B cell (primary cell): ENCODE measurements around the gene FABP2. TPM values are rescaled to one million over a fixed set of nuclear protein-coding genes. Genes with fewer than 3 reads are reported as not detected.
"Not testable (repeated sequence)": the region's sequence is repeated elsewhere in the genome, so short reads cannot be mapped to it uniquely, and the experiment has no call there.

Experiments used
- ATAC-seq: fragments of 200-7000 bp; cut with Tn5 transposase; one replicate; pipeline ENCODE4 v1.10.0; 2021; ENCODE audit warnings: low read depth, mild to moderate bottlenecking, moderate number of reproducible peaks, moderate library complexity
- CTCF ChIA-PET: fragments of 350-600 bp; sonication (Branson Sonifier 250); formaldehyde crosslinking; loops from one replicate; lab custom pipeline; 2021; ENCODE audit warnings: antibody characterized with exemption, inconsistent platforms; lab: Charles Lee
- POLR2A ChIA-PET: fragments of 350-600 bp; sonication (Branson Sonifier 250); formaldehyde crosslinking; loops from one replicate; lab custom pipeline; 2021; ENCODE audit warnings: antibody characterized with exemption; lab: Charles Lee
- DNase-seq: peaks from one replicate; pipeline ENCODE4 v3.0.0; 2013
- H2AFZ ChIP-seq: 2 replicates; pipeline ENCODE4 v1.6.1; 2012; ENCODE audit warnings: mild to moderate bottlenecking, low read depth, low read length; ENCODE audit not compliant: insufficient read depth, poor library complexity, severe bottlenecking
- H3K27ac ChIP-seq, 2 donors: 1 replicate in 1 of 2; 2 replicates in 1 of 2; pipeline ENCODE4 v1.5.1; 2012 to 2013; ENCODE audit warnings: low read length in 2 of 2, mild to moderate bottlenecking in 2 of 2, moderate library complexity in 1 of 2
- H3K27me3 ChIP-seq, 4 experiments: fragments of 200-600 bp in 1 of 4; sonication (generic) in 1 of 4; replicated peaks in 1 of 4; 1 replicate in 2 of 4; 2 replicates in 2 of 4; pipeline versions ENCODE4 v1.6.1 to v1.7.0; 2013 to 2016; ENCODE audit warnings: low read length in 3 of 4, mild to moderate bottlenecking in 2 of 4, mixed read lengths in 1 of 4, moderate library complexity in 1 of 4; ENCODE audit not compliant: insufficient read depth in 4 of 4, control insufficient read depth in 3 of 4; ENCODE audit errors: control extremely low read depth in 1 of 4
- H3K36me3 ChIP-seq, 2 experiments: replicated peaks in 1 of 2; 1 replicate in 1 of 2; 2 replicates in 1 of 2; pipeline versions ENCODE4 v1.6.1 to v1.7.1; 2013; ENCODE audit warnings: low read length in 1 of 2; ENCODE audit not compliant: insufficient read depth in 2 of 2, control insufficient read depth in 1 of 2; ENCODE audit errors: control extremely low read depth in 1 of 2, extremely low read depth in 1 of 2
- H3K4me1 ChIP-seq, 2 donors: fragments of 200-600 bp in 1 of 2; sonication (generic) in 1 of 2; 1 replicate in 1 of 2; 2 replicates in 1 of 2; pipeline versions ENCODE4 v1.5.1 to v1.6.1; 2013 to 2017; ENCODE audit warnings: low read length in 2 of 2; ENCODE audit not compliant: control insufficient read depth in 2 of 2, insufficient read depth in 2 of 2
- H3K4me2 ChIP-seq: replicated peaks from 2 replicates; pipeline ENCODE3; 2012; ENCODE audit warnings: mild to moderate bottlenecking, low read depth, low read length; ENCODE audit not compliant: poor library complexity, severe bottlenecking
- H3K4me3 ChIP-seq, 5 experiments: fragments of 200-600 bp in 1 of 5; sonication (generic) in 1 of 5; 1 replicate in 3 of 5; 2 replicates in 2 of 5; pipeline versions ENCODE4 v1.5.1 to v1.7.0; 2011 to 2016; ENCODE audit warnings: low read length in 4 of 5, mild to moderate bottlenecking in 4 of 5, low read depth in 2 of 5, control low read depth in 1 of 5, moderate library complexity in 1 of 5; ENCODE audit not compliant: insufficient read depth in 1 of 5; ENCODE audit errors: control extremely low read depth in 1 of 5, extremely low read depth in 1 of 5
- H3K79me2 ChIP-seq: fragments of 200-600 bp; sonication (generic); one replicate; pipeline ENCODE4 v1.6.0; 2016; ENCODE audit warnings: low read length; ENCODE audit not compliant: control insufficient read depth, insufficient read depth
- H3K9ac ChIP-seq: fragments of 200-600 bp; sonication (generic); 2 replicates; pipeline ENCODE4 v1.6.1; 2017; ENCODE audit warnings: mild to moderate bottlenecking, low read length, moderate library complexity
- H3K9me3 ChIP-seq, 3 donors: one replicate each; pipeline versions ENCODE4 v1.6.1 to v1.7.1; 2013; ENCODE audit warnings: low read length in 2 of 3; ENCODE audit not compliant: control insufficient read depth in 2 of 3, insufficient read depth in 1 of 3; ENCODE audit errors: control extremely low read depth in 1 of 3
- H4K20me1 ChIP-seq: 2 replicates; pipeline ENCODE4 v1.6.0; 2012; ENCODE audit warnings: mild to moderate bottlenecking, low read length; ENCODE audit not compliant: insufficient read depth, control insufficient read depth, poor library complexity, severe bottlenecking
- H3K27ac Mint-ChIP-seq: one replicate; pipeline ENCODE4 v1.8.0; 2021; ENCODE audit warnings: mixed read lengths
- H3K27me3 Mint-ChIP-seq: one replicate; pipeline ENCODE4 v1.8.0; 2021; ENCODE audit warnings: mixed read lengths
- H3K4me1 Mint-ChIP-seq: one replicate; pipeline ENCODE4 v1.8.0; 2021; ENCODE audit warnings: mixed read lengths
- H3K4me3 Mint-ChIP-seq: one replicate; pipeline ENCODE4 v1.8.0; 2021; ENCODE audit warnings: mixed read lengths
- H3K9me3 Mint-ChIP-seq: one replicate; pipeline ENCODE4 v1.8.0; 2022; ENCODE audit warnings: mixed read lengths; ENCODE audit not compliant: insufficient read depth
- WGBS: methylation state at CpG from one replicate; pipeline ENCODE4 v1.1.5; 2013; ENCODE audit warnings: missing lambda C conversion rate; ENCODE audit not compliant: insufficient coverage; 5-methylcytosine and 5-hydroxymethylcytosine counted together
- intact Hi-C: fragments of 100-400 bp; cut with micrococcal nuclease; formaldehyde crosslinking; loops from one replicate; pipeline ENCODE4 v1.10.0; 2022
- polyA plus RNA-seq: library from polyadenylated mRNA; depleted of rRNA; stranded (reverse); fragments of >200 nt; gene quantifications from 2 replicates; pipeline ENCODE4 v1.2.3, GENCODE V29; 2012
- total RNA-seq, 2 donors: library from RNA; stranded (reverse); fragments of 120-200 nt in 1 of 2; gene quantifications; 1 replicate in 1 of 2; 2 replicates in 1 of 2; pipeline versions ENCODE4 v1.2.3 to v1.2.4, GENCODE V29; 2013 to 2022

Gene FABP2
- total and polyA plus RNA-seq, 2 donors (not counting 1 experiment from before 2014, with no cell fraction given), result not detected

DNA sequence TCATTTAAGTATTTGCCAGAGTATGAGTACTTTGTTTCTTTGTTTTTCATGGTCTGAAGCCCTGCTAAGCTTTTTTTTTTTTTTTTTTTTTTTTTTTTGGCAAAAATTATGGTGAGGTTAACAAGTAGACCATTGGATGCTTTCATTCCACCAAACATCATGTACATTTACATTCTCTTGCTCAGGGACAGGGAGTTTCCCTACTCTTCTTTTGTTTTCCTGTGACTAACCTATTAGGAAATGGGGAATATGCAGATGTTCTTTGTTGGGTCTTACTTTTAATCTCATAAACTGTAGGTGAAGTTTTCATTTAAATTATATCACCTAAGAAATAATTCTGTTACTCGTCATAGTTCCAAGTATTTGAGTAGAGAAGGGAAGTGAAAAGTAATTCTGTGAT lies 26.2 kb upstream of the FABP2 start:
- H3K79me2 ChIP-seq, H3K27ac Mint-ChIP-seq, H2AFZ ChIP-seq, H3K27me3 Mint-ChIP-seq, DNase-seq, H3K27me3 ChIP-seq, H3K36me3 ChIP-seq, H3K4me3 ChIP-seq, intact Hi-C loops, H3K4me1 Mint-ChIP-seq, H4K20me1 ChIP-seq, H3K4me1 ChIP-seq, H3K4me2 ChIP-seq, ATAC-seq, H3K9ac ChIP-seq, CTCF ChIA-PET, H3K9me3 ChIP-seq, H3K9me3 Mint-ChIP-seq, H3K27ac ChIP-seq, POLR2A ChIA-PET, H3K4me3 Mint-ChIP-seq: not testable (repeated sequence)
- WGBS, result no CpG with 5 or more reads among the region's 1 CpG

DNA sequence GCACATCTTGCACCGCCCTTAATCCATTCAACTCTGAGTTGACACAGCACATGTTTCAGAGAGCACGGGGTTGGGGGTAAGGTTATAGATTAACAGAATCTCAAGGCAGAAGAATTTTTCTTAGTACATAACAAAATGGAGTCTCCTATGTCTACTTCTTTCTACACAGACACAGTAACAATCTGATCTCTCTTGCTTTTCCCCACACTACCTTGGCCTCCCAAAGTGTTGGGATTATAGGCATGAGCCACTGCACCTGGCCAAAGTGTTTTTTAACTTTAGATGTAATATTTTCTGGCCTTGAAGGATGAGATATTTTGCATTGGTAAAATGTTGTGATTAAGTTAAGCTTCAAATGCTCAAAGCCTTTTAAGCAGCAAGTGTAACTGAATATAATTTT lies 21.4 kb upstream of the FABP2 start:
- H3K4me3 Mint-ChIP-seq, H3K4me2 ChIP-seq, H3K27me3 Mint-ChIP-seq, H3K27ac Mint-ChIP-seq, H3K4me1 Mint-ChIP-seq, ATAC-seq, POLR2A ChIA-PET, H3K36me3 ChIP-seq, H3K27ac ChIP-seq, H3K4me3 ChIP-seq, H3K27me3 ChIP-seq, H3K9me3 Mint-ChIP-seq, H2AFZ ChIP-seq, H4K20me1 ChIP-seq, H3K79me2 ChIP-seq, H3K9ac ChIP-seq, CTCF ChIA-PET, H3K9me3 ChIP-seq, H3K4me1 ChIP-seq, intact Hi-C loops, DNase-seq: not testable (repeated sequence)
- no CpG with 5 or more reads among the region's 2 CpGs for WGBS

DNA sequence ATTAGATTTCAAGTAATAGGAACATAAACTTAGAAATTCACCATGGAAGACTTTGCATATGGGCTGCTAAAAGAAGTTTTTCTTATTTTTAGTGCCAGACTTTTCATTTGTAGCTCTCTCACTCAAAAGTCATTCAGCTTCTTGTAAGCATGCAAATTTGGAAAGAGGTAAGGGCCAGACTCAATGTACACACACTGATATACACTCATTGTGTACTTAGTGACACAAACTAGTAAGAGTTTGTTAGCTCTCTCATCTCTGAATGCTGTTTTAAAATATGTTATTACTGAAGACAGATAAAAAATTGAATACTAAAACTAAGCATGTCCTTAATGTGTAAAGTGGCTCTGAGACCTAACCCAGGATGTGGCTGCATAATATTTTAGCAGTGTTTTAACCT lies 18.0 kb upstream of the FABP2 start:
- H3K9ac ChIP-seq, H3K27ac ChIP-seq, ATAC-seq, intact Hi-C loops, H3K27ac Mint-ChIP-seq, H3K9me3 Mint-ChIP-seq, H3K27me3 Mint-ChIP-seq, H3K4me1 Mint-ChIP-seq, H3K9me3 ChIP-seq, H3K79me2 ChIP-seq, H3K4me3 ChIP-seq, CTCF ChIA-PET, H3K4me1 ChIP-seq, DNase-seq, H3K27me3 ChIP-seq, H3K4me3 Mint-ChIP-seq, H2AFZ ChIP-seq, POLR2A ChIA-PET, H4K20me1 ChIP-seq, H3K36me3 ChIP-seq, H3K4me2 ChIP-seq: not testable (repeated sequence)
